Measurements from ENCODE around the gene FARS2.

The FARS2 gene

DNA sequence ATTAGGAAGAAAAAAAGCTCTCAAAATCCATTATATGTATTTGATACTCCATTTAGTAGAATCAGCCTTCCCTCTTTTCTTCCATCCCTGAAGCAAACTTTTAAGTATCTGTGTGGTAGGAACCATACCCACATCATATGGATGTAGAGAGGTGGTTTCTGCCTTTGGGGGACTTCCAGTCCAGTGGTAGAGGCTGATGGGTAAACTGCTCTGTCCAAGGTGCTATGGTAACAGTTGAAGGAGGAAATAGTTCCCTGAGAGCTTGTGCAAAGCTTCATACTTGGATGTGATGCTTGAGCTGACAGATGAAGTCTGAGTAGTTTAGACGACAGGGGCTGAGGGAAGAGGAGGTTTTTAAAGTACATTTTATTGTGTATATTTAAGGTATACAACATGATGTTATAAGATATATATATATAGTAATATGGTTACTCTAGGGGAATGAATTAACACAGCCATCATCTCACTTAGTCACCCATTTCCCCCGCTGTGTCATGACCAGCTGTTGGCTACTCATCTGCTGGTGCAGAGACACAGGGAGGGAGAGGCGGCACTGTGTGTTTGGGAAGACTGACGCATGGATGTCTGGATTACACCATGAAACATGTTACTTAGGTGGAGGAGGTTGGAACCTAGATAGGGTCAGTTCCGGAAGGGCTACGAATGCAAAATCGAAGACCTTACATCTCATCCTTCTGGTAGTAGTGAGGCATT lies 185.2 kb downstream of the FARS2 start:
- H3K9me3 ChIP-seq (ENCODE audit: control insufficient read depth, insufficient read depth, low read length) = no peaks in the 10 kb centered on the region
- H3K4me1 ChIP-seq (ENCODE audit: control insufficient read depth, insufficient read depth, low read length) = no peaks in the 10 kb centered on the region
- no peak overlapping the region for H3K9ac ChIP-seq (ENCODE audit: low read depth, low read length)
- H3K36me3 ChIP-seq (ENCODE audit: control insufficient read depth, insufficient read depth, low read length) = no peaks in the 10 kb centered on the region
- no peak overlapping the region for H3K27ac ChIP-seq (ENCODE audit: low read depth, low read length)
- H3K4me3 ChIP-seq (ENCODE audit: low read depth, low read length) = no peak overlapping the region
- H3K27me3 ChIP-seq (ENCODE audit: control insufficient read depth, insufficient read depth, low read length) = no peaks in the 10 kb centered on the region

DNA sequence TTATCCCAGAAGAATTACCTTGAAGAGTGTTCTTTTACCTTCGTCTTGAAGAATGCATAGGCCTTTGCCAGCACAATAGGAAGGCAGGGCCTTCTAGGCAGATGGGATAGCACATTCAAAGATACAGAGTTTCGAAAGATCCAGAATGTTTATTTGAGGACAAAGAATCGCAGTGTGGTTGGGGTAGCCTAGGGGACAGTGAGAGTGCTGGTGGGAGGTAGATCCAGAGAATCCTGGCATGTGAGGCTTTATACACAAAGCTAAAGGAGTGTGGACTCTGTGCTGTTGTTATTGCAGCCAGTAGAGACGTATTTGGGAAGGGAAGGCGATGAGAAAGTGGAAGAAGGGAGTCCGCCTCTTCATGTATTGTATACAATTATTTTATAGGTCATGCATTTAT lies 186.6 kb downstream of the FARS2 start:
- Histone ChIP-seq H3K9me3 (ENCODE audit: control insufficient read depth, insufficient read depth, low read length) (no peaks in the 10 kb centered on the region), H3K27ac (ENCODE audit: low read depth, low read length) (no peak overlapping the region)

DNA sequence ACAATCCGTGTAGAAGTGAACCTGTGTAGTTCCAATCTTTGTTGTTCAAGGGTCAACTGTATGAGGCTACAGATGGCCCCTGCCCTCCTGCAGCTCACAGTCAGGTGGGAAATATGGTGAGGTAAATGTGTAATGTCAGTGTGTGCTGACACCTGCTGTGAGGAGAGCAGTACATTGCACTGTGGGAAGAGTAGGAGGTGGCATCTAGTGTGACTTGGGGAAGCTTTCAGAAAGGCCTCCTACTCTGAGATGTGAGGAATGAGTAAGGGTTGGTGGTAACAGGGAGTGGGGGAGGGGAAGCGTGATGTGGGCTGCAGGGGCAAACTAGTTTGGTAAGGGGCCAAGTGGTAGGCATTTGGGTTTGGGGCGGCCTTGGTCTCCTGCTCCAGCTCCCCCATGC lies 188.8 kb downstream of the FARS2 start:
- Histone ChIP-seq H3K27me3 (ENCODE audit: control insufficient read depth, insufficient read depth, low read length) (no peaks in the 10 kb centered on the region), H3K27ac (ENCODE audit: low read depth, low read length) (no peak overlapping the region), H3K36me3 (ENCODE audit: control insufficient read depth, insufficient read depth, low read length) (no peaks in the 10 kb centered on the region), H3K9ac (ENCODE audit: low read depth, low read length) (no peak overlapping the region), H3K4me3 (ENCODE audit: low read depth, low read length) (no peak overlapping the region), H3K9me3 (ENCODE audit: control insufficient read depth, insufficient read depth, low read length) (no peaks in the 10 kb centered on the region), H3K4me1 (ENCODE audit: control insufficient read depth, insufficient read depth, low read length) (no peaks in the 10 kb centered on the region)

More for the DNA sequence above, 186.6 kb downstream of the FARS2 start:
- Histone ChIP-seq H3K4me1 (ENCODE audit: control insufficient read depth, insufficient read depth, low read length) (no peaks in the 10 kb centered on the region), H3K4me3 (ENCODE audit: low read depth, low read length) (no peak overlapping the region), H3K36me3 (ENCODE audit: control insufficient read depth, insufficient read depth, low read length) (no peaks in the 10 kb centered on the region), H3K27me3 (ENCODE audit: control insufficient read depth, insufficient read depth, low read length) (no peaks in the 10 kb centered on the region), H3K9ac (ENCODE audit: low read depth, low read length) (no peak overlapping the region)

- H3K27ac ChIP-seq (ENCODE audit: low read depth, low read length) = no peak overlapping the region
- H3K4me3 ChIP-seq (ENCODE audit: low read depth, low read length) = no peak overlapping the region
- no peaks in the 10 kb centered on the region for H3K27me3 ChIP-seq (ENCODE audit: control insufficient read depth, insufficient read depth, low read length)
- H3K9ac ChIP-seq (ENCODE audit: low read depth, low read length) = no peak overlapping the region
- H3K9me3 ChIP-seq (ENCODE audit: control insufficient read depth, insufficient read depth, low read length) = no peaks in the 10 kb centered on the region
- no peaks in the 10 kb centered on the region for H3K36me3 ChIP-seq (ENCODE audit: control insufficient read depth, insufficient read depth, low read length)
- no peaks in the 10 kb centered on the region for H3K4me1 ChIP-seq (ENCODE audit: control insufficient read depth, insufficient read depth, low read length)
These were observed 192.2 kb downstream of the FARS2 start for GRCh38 chr6:5453546-5453945.

- Histone ChIP-seq H3K4me3 (ENCODE audit: low read depth, low read length) (no peak overlapping the region), H3K27me3 (ENCODE audit: control insufficient read depth, insufficient read depth, low read length) (no peaks in the 10 kb centered on the region), H3K36me3 (ENCODE audit: control insufficient read depth, insufficient read depth, low read length) (no peaks in the 10 kb centered on the region), H3K9ac (ENCODE audit: low read depth, low read length) (no peak overlapping the region), H3K4me1 (ENCODE audit: control insufficient read depth, insufficient read depth, low read length) (no peaks in the 10 kb centered on the region), H3K9me3 (ENCODE audit: control insufficient read depth, insufficient read depth, low read length) (no peaks in the 10 kb centered on the region), H3K27ac (ENCODE audit: low read depth, low read length) (no peak overlapping the region)
These were observed 193.8 kb downstream of the FARS2 start for GRCh38 chr6:5455142-5455541.

GRCh38 chr6:5457041-5457440 lies 195.7 kb downstream of the FARS2 start:
- Histone ChIP-seq H3K27me3 (ENCODE audit: control insufficient read depth, insufficient read depth, low read length) (no peaks in the 10 kb centered on the region), H3K36me3 (ENCODE audit: control insufficient read depth, insufficient read depth, low read length) (no peaks in the 10 kb centered on the region), H3K4me1 (ENCODE audit: control insufficient read depth, insufficient read depth, low read length) (no peaks in the 10 kb centered on the region), H3K27ac (ENCODE audit: low read depth, low read length) (no peak overlapping the region), H3K9ac (ENCODE audit: low read depth, low read length) (no peak overlapping the region), H3K4me3 (ENCODE audit: low read depth, low read length) (no peak overlapping the region), H3K9me3 (ENCODE audit: control insufficient read depth, insufficient read depth, low read length) (no peaks in the 10 kb centered on the region)

GRCh38 chr6:5457983-5458683 lies 196.8 kb downstream of the FARS2 start:
- Histone ChIP-seq H3K36me3 (ENCODE audit: control insufficient read depth, insufficient read depth, low read length) (no peaks in the 10 kb centered on the region), H3K4me1 (ENCODE audit: control insufficient read depth, insufficient read depth, low read length) (peaks cover 5% of the 10 kb centered on the region), H3K4me3 (ENCODE audit: low read depth, low read length) (no peak overlapping the region), H3K9me3 (ENCODE audit: control insufficient read depth, insufficient read depth, low read length) (no peaks in the 10 kb centered on the region), H3K27me3 (ENCODE audit: control insufficient read depth, insufficient read depth, low read length) (no peaks in the 10 kb centered on the region), H3K27ac (ENCODE audit: low read depth, low read length) (no peak overlapping the region), H3K9ac (ENCODE audit: low read depth, low read length) (no peak overlapping the region)

DNA sequence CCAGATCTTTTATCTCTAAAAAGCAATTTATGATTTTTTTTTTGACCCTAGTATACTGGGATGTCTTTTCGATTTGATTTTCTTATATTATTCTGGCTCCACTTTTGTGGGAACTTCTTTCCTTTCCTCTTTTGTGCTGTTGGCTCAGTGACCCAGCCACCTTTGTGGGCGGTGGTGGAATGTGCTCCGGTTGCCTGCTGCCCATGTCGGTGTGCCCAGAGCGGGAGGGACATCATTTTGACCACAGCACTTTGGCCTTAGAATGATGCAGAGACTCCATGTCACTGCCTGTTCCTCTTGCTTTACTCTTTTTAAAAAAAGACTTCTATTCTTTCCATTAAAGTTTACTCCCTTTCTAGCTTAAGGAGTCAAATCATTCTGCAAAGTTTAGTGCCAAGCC lies 198.0 kb downstream of the FARS2 start:
- no peak overlapping the region for H3K4me3 ChIP-seq (ENCODE audit: low read depth, low read length)
- no peak overlapping the region for H3K27ac ChIP-seq (ENCODE audit: low read depth, low read length)
- no peaks in the 10 kb centered on the region for H3K27me3 ChIP-seq (ENCODE audit: control insufficient read depth, insufficient read depth, low read length)
- H3K9ac ChIP-seq (ENCODE audit: low read depth, low read length) = no peak overlapping the region
- H3K9me3 ChIP-seq (ENCODE audit: control insufficient read depth, insufficient read depth, low read length) = no peaks in the 10 kb centered on the region
- no peaks in the 10 kb centered on the region for H3K36me3 ChIP-seq (ENCODE audit: control insufficient read depth, insufficient read depth, low read length)
- peaks cover 17% of the 10 kb centered on the region for H3K4me1 ChIP-seq (ENCODE audit: control insufficient read depth, insufficient read depth, low read length)

- H3K9me3 ChIP-seq (ENCODE audit: control insufficient read depth, insufficient read depth, low read length) = no peaks in the 10 kb centered on the region
- H3K4me3 ChIP-seq (ENCODE audit: low read depth, low read length) = no peak overlapping the region
- peaks cover 26% of the 10 kb centered on the region for H3K4me1 ChIP-seq (ENCODE audit: control insufficient read depth, insufficient read depth, low read length)
- H3K27me3 ChIP-seq (ENCODE audit: control insufficient read depth, insufficient read depth, low read length) = no peaks in the 10 kb centered on the region
- H3K36me3 ChIP-seq (ENCODE audit: control insufficient read depth, insufficient read depth, low read length) = no peaks in the 10 kb centered on the region
- H3K27ac ChIP-seq (ENCODE audit: low read depth, low read length) = no peak overlapping the region
- no peak overlapping the region for H3K9ac ChIP-seq (ENCODE audit: low read depth, low read length)
These were observed 200.1 kb downstream of the FARS2 start for GRCh38 chr6:5461365-5461764.

- no peak overlapping the region for H3K9ac ChIP-seq (ENCODE audit: low read depth, low read length)
- H3K4me1 ChIP-seq (ENCODE audit: control insufficient read depth, insufficient read depth, low read length) = peaks cover 30% of the 10 kb centered on the region
- no peak overlapping the region for H3K4me3 ChIP-seq (ENCODE audit: low read depth, low read length)
- no peaks in the 10 kb centered on the region for H3K36me3 ChIP-seq (ENCODE audit: control insufficient read depth, insufficient read depth, low read length)
- H3K27ac ChIP-seq (ENCODE audit: low read depth, low read length) = no peak overlapping the region
- no peaks in the 10 kb centered on the region for H3K9me3 ChIP-seq (ENCODE audit: control insufficient read depth, insufficient read depth, low read length)
- no peaks in the 10 kb centered on the region for H3K27me3 ChIP-seq (ENCODE audit: control insufficient read depth, insufficient read depth, low read length)
These were observed 201.5 kb downstream of the FARS2 start for GRCh38 chr6:5462856-5463255.

- no peaks in the 10 kb centered on the region for H3K27me3 ChIP-seq (ENCODE audit: control insufficient read depth, insufficient read depth, low read length)
- no peak overlapping the region for H3K9ac ChIP-seq (ENCODE audit: low read depth, low read length)
- H3K27ac ChIP-seq (ENCODE audit: low read depth, low read length) = no peak overlapping the region
- H3K4me3 ChIP-seq (ENCODE audit: low read depth, low read length) = no peak overlapping the region
- H3K36me3 ChIP-seq (ENCODE audit: control insufficient read depth, insufficient read depth, low read length) = no peaks in the 10 kb centered on the region
- peaks cover 30% of the 10 kb centered on the region for H3K4me1 ChIP-seq (ENCODE audit: control insufficient read depth, insufficient read depth, low read length)
- no peaks in the 10 kb centered on the region for H3K9me3 ChIP-seq (ENCODE audit: control insufficient read depth, insufficient read depth, low read length)
These were observed 202.4 kb downstream of the FARS2 start for GRCh38 chr6:5463690-5464089.
